Omental fat pad (tissue), 4 donors: Measurements from ENCODE around the gene LMAN1. TPM values are rescaled to one million over a fixed set of nuclear protein-coding genes. Genes with fewer than 3 reads are reported as not detected.

Experiments
- ATAC-seq: fragments of 150-250 bp; one replicate; pipeline ENCODE4 v1.9.1; 2016; ENCODE audit warnings: mild to moderate bottlenecking, moderate library complexity; ENCODE audit not compliant: low FRiP score
- DNase-seq: peaks from one replicate; pipeline ENCODE4 v3.0.0-alpha.2; 2019; ENCODE audit warnings: low spot score
- total RNA-seq, 4 donors: library from RNA; depleted of rRNA; stranded (reverse); fragments of >200 nt; gene quantifications; one replicate each; pipeline ENCODE4 v1.1.0, GENCODE V29; 2016
- TF ChIP-seq, protein P1 (sequence below), 3 donors: fragments of 450-650 bp; IDR thresholded peaks; one replicate each; pipeline ENCODE4 v1.5.1; 2016 to 2017; ENCODE audit warnings: antibody characterized with exemption in 3 of 3, mild to moderate bottlenecking in 3 of 3, moderate library complexity in 2 of 3

Gene LMAN1, protein sequence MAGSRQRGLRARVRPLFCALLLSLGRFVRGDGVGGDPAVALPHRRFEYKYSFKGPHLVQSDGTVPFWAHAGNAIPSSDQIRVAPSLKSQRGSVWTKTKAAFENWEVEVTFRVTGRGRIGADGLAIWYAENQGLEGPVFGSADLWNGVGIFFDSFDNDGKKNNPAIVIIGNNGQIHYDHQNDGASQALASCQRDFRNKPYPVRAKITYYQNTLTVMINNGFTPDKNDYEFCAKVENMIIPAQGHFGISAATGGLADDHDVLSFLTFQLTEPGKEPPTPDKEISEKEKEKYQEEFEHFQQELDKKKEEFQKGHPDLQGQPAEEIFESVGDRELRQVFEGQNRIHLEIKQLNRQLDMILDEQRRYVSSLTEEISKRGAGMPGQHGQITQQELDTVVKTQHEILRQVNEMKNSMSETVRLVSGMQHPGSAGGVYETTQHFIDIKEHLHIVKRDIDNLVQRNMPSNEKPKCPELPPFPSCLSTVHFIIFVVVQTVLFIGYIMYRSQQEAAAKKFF
- total RNA-seq, result 100 to 1,000 TPM in 1 of 4 donors, 10 to 100 TPM in 3; 78.7 to 100 (median 95.0) TPM

DNA sequence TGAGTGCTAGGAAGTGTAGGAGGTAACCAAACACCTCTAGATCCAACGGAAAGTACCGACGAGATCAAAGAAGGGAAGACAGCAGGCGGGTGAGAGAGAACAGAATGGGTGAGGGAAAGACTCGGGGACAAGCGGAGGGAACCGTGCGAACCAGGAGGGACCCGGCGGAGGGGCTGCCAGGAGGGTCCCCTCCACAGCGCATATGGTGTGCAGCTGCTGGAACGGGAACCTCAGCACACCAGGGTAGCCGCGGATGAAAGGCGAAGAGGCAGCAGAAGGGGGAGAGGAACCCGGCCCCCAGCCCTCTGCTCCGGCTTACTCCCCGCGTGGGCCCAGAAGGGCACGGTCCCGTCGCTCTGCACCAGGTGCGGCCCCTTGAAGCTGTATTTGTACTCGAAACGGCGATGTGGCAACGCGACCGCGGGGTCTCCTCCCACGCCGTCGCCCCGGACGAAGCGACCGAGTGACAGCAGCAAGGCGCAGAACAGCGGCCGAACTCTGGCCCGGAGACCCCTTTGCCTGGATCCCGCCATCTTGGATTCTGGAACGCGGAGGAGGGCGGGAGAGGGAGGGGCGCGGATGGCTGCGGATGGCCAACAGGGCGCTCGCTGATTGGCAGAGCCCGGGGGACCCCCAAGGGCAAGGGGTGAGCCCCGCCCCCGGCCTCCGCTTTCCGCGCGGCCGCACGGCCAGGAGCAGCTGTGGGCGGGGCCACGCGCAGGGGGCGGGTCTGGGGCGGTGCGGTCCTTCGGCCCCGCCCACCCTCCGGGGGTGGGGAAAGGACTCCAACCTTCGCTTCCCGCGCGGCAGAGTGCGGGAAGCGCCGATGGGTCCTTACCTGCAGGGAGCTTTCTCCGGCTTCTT lies at the start of gene LMAN1:
Gene LMAN1, minus strand, starts transcription at position 554 of the 864 bp plus-strand sequence. Its CDS starts 21 bp downstream, at position 533.
- TF ChIP-seq, protein P1, sequence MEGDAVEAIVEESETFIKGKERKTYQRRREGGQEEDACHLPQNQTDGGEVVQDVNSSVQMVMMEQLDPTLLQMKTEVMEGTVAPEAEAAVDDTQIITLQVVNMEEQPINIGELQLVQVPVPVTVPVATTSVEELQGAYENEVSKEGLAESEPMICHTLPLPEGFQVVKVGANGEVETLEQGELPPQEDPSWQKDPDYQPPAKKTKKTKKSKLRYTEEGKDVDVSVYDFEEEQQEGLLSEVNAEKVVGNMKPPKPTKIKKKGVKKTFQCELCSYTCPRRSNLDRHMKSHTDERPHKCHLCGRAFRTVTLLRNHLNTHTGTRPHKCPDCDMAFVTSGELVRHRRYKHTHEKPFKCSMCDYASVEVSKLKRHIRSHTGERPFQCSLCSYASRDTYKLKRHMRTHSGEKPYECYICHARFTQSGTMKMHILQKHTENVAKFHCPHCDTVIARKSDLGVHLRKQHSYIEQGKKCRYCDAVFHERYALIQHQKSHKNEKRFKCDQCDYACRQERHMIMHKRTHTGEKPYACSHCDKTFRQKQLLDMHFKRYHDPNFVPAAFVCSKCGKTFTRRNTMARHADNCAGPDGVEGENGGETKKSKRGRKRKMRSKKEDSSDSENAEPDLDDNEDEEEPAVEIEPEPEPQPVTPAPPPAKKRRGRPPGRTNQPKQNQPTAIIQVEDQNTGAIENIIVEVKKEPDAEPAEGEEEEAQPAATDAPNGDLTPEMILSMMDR (IDR thresholded peaks at IDR 0.05), result no peak
- ATAC-seq, result peak; percentile 100

DNA sequence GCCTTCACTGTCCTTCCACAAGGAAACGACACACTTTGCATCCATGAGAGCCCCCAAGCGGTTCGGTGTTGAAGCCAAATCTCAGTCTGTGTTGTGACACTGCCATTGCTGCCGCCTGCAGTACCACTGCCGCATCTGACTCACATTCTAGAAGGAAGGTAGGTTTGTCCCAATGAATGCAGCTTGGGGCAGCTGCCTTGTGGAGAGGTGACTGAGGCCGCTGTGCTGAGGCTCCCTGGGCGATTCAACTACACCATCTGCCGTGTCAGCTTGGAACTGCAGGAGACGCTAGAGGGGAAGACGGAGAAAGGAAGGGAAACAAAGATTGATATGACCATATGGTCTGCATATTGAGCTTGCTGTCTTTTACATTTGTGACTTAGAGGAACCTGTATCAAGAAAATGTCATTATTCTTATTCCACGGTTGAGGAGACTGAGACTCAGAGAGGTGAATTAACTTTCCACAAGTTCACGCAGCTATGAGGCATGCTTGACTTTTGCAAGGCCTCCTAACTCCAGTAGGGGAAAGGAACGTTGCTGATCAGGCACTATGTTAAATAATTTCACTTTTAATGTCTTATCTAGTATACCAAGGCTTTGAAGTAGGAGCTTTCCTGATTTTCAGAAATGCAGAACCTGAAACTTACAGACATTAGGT lies 43.5 kb upstream of the LMAN1 start:
- no peak for DNase-seq
- TF ChIP-seq, protein P1 (IDR thresholded peaks at IDR 0.05), result peak in 1 of 3 donors; percentile 12
- ATAC-seq, result peak; percentile 83

More for the DNA sequence above, at the start of gene LMAN1:
- peak; percentile 85 for DNase-seq

DNA sequence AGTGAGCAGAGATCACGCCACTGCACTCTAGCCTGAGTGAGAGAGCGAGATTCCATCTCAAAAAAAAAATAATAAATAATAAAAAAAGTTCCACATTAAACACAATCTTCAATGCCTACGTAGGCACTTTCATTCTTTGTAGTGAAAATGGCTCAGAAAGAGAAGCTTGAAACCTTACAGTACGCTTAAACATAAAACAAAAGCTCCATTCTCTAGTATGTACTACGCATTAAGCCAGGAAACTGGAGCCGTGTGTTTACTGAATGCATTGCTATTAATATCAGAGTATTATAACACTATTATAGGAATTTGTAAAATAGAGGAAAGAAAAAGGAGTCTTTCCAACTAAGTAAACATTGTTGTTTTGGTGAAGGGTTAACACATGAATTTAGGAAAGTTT lies 41.3 kb upstream of the LMAN1 start:
- ATAC-seq (no peak), DNase-seq (no peak)
- TF ChIP-seq, protein P1 (IDR thresholded peaks at IDR 0.05), result no peak

DNA sequence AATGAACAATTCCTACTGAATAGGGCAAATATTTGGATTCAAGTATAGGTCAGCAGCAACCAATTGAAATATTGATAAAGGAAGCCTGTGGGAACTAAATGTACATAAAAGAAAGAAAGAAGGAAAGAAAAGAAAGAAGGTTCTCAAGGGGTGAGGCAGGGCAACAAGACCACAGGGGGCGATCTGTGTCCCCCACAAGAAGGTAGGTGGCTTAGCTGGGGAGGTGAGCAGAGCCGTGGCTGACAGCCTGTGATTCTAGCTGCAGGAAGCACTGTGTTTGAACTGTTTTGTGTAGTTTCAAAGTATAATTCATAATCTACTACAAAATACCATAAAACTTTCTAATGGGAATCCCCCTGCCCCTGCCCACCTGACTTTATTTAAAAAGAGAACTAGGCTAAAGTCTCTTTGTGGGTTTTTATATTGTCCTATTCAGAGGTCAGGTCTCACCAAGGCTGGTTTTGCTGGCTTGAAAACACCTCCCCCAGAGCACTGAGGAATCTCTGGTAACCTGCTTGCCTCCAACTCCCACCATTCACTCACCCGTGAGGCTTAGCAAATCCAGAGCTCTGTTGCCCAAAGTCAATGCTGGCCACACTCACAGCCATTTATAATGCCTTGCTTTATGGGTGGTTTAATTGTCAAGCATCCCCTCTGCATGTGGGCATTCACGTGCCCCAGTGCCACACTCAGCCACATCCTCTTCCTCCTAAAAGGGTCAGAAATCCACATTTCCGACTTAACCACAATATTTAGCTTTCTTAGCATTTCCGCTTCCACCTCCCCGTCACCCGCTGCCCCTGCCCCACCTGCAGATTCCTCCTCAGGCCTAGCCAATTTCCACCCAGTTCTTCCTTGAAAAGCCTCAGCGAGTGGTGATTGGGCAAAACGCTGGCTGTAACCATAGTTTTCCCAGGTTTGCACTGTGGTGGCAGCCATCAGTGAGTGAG lies 36.4 kb upstream of the LMAN1 start:
- ATAC-seq (no peak), DNase-seq (no peak)
- TF ChIP-seq, protein P1 (IDR thresholded peaks at IDR 0.05), result no peak

DNA sequence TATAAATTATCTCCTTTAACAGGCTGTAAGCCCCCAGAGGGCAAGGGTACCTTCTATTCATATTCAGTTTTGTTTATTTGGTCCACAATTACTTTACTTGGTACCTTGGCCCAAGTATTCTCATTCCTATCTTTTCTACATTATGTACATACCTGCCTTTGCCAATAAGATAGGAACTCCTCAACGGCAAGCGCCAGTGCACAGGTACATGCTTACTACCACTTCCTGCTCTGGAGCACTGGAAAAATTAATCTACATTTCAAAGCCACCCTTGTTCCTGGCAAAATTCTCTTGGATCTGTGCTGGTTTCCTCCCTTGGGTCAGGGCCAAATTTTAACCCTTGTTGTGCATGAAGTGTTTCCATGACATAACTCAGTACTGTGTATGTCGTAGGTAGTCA lies 34.3 kb upstream of the LMAN1 start:
- DNase-seq (no peak), ATAC-seq (no peak)
- TF ChIP-seq, protein P1 (IDR thresholded peaks at IDR 0.05), result no peak

DNA sequence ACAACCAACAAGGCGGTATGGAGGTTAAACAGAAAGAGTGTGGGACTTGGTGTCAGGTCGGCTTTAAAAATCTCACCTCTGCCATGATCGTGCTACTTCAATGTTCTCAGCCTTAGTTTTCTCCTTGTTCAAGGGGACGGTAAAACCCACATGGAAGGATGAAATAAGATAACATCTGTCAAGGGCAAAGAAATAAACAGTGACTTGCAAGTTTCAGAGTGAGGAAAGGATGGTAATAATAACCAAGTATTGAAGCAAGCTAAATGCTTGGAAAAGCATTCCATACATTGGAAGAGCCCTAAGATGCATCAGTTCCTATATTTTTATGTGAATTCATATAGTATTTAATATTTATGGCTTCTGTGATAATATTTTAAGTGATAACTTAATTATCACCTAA lies 29.8 kb upstream of the LMAN1 start:
- TF ChIP-seq, protein P1 (IDR thresholded peaks at IDR 0.05), result no peak
- DNase-seq (no peak), ATAC-seq (no peak)
